T-helper 2 cell treated with Interferon-gamma antibody and Interleukin-4, amounts not matched to agents 100 ng/mL and 5 ng/mL, for 36 hours (primary cell): ENCODE data around the gene SPTBN1. TPM values are rescaled to one million over a fixed set of nuclear protein-coding genes. Genes with fewer than 3 reads are reported as not detected.

Source experiments
- intact Hi-C: fragments of 100-400 bp; cut with micrococcal nuclease; formaldehyde crosslinking; loops from one replicate; pipeline ENCODE4 v1.15.1; 2023
- total RNA-seq: library from RNA; stranded (reverse); gene quantifications from 2 replicates; pipeline ENCODE4 v1.2.3, GENCODE V29; 2022

The SPTBN1 gene
- total RNA-seq, 1 donor from 2014 or later, result 172 TPM

- intact Hi-C loops, result loop anchor here (5.0 kb wide), 3 partner anchors 111 to 804 kb away; partner anchors contain the start of genes CHAC2, CLHC1 and RPS27A
Observed at GRCh38 chr2:54570925-54571694, 115.0 kb downstream of the SPTBN1 start.

GRCh38 chr2:54572262-54572635, 116.1 kb downstream of the SPTBN1 start:
- intact Hi-C loops, result loop anchor here (1.0 to 5.0 kb wide), 6 partner anchors 8 to 1045 kb away; partner anchors contain the start of genes CHAC2, CLHC1, PPP4R3B and RPS27A

- intact Hi-C loops, result loop anchor here (1.0 to 5.0 kb wide), 6 partner anchors 7 to 1044 kb away; partner anchors contain the start of genes CHAC2, CLHC1, PPP4R3B and RPS27A
Observed at GRCh38 chr2:54572636-54573536, 116.8 kb downstream of the SPTBN1 start.

- intact Hi-C loops, result loop anchor here (2.0 to 5.0 kb wide), 4 partner anchors 109 to 1043 kb away; partner anchors contain the start of genes CHAC2, CLHC1, PPP4R3B and RPS27A
Observed at GRCh38 chr2:54573537-54573919, 117.4 kb downstream of the SPTBN1 start.

- intact Hi-C loops, result loop anchor here (1.0 to 5.0 kb wide), 8 partner anchors 14 to 807 kb away; partner anchors contain the start of genes CHAC2, CLHC1, EML6 and RPS27A
Observed at GRCh38 chr2:54574107-54574859, 118.2 kb downstream of the SPTBN1 start.

GRCh38 chr2:54574860-54575247, 118.7 kb downstream of the SPTBN1 start:
- intact Hi-C loops, result loop anchor here (1.0 to 5.0 kb wide), 8 partner anchors 15 to 808 kb away; partner anchors contain the start of genes CHAC2, CLHC1, EML6 and RPS27A

GRCh38 chr2:54575379-54575888, 119.3 kb downstream of the SPTBN1 start:
- intact Hi-C loops, result loop anchor here (2.0 kb wide), 2 partner anchors 21 to 53 kb away; no protein-coding TSS in a partner anchor

- intact Hi-C loops, result no loop called here
Observed at GRCh38 chr2:54577035-54577434, 120.9 kb downstream of the SPTBN1 start.

- intact Hi-C loops, result no loop called here
Observed at GRCh38 chr2:54577944-54578647, 122.0 kb downstream of the SPTBN1 start.

GRCh38 chr2:54578648-54579045, 122.5 kb downstream of the SPTBN1 start:
- intact Hi-C loops, result no loop called here

- intact Hi-C loops, result no loop called here
Observed at GRCh38 chr2:54579061-54579681, 123.0 kb downstream of the SPTBN1 start.

GRCh38 chr2:54579682-54580620, 123.8 kb downstream of the SPTBN1 start:
- intact Hi-C loops, result loop anchor here (1.0 kb wide), 2 partner anchors 8 to 9 kb away; no protein-coding TSS in a partner anchor

- intact Hi-C loops, result no loop called here
Observed at GRCh38 chr2:54581326-54582039, 125.4 kb downstream of the SPTBN1 start.

GRCh38 chr2:54582987-54583386, 126.9 kb downstream of the SPTBN1 start:
- intact Hi-C loops, result no loop called here

GRCh38 chr2:54584598-54584997, 128.5 kb downstream of the SPTBN1 start:
- intact Hi-C loops, result no loop called here

GRCh38 chr2:54585136-54585733, 129.1 kb downstream of the SPTBN1 start:
- intact Hi-C loops, result no loop called here

- intact Hi-C loops, result no loop called here
Observed at GRCh38 chr2:54586062-54586461, 129.9 kb downstream of the SPTBN1 start.
